ENCODE results near the gene BRCA1.

Gene BRCA1

GRCh38 chr17:43151880-43152456 is 26.8 kb upstream of the BRCA1 start:
- ATAC-seq (ENCODE audit: low read depth) = no peak
- peaks cover 5% of the 10 kb centered on the region for H3K36me3 ChIP-seq (ENCODE audit: low read depth)
- H3K9me3 ChIP-seq (ENCODE audit: severe bottlenecking) = no peaks in the 10 kb centered on the region

GRCh38 chr17:43146649-43147048 is 21.5 kb upstream of the BRCA1 start:
- Histone ChIP-seq H3K4me1 (ENCODE audit: insufficient read depth, poor library complexity, severe bottlenecking) (no peaks in the 10 kb centered on the region), H3K4me3 (ENCODE audit: severe bottlenecking) (no peak overlapping the region), H3K9me3 (ENCODE audit: severe bottlenecking) (no peaks in the 10 kb centered on the region), H3K27ac (ENCODE audit: poor library complexity, severe bottlenecking) (no peak overlapping the region), H3K27me3 (ENCODE audit: insufficient read depth, poor library complexity, severe bottlenecking) (no peaks in the 10 kb centered on the region), H3K36me3 (ENCODE audit: low read depth) (0 out of 2 replicates have a peak, but pooled peaks cover 11% of the 10 kb centered on the region)
- TF ChIP-seq CTCF (IDR thresholded peaks at IDR 0.05; ENCODE audit: poor library complexity, severe bottlenecking) = no peak
- no peak for DNase-seq (ENCODE audit: low spot score)
- ATAC-seq (ENCODE audit: low read depth) = no peak

More at GRCh38 chr17:43151880-43152456, 26.8 kb upstream of the BRCA1 start:
- Histone ChIP-seq H3K4me1 (ENCODE audit: insufficient read depth, poor library complexity, severe bottlenecking) (no peaks in the 10 kb centered on the region), H3K27me3 (ENCODE audit: insufficient read depth, poor library complexity, severe bottlenecking) (no peaks in the 10 kb centered on the region), H3K27ac (ENCODE audit: poor library complexity, severe bottlenecking) (no peak overlapping the region), H3K4me3 (ENCODE audit: severe bottlenecking) (no peak overlapping the region)
- TF ChIP-seq CTCF (IDR thresholded peaks at IDR 0.05; ENCODE audit: poor library complexity, severe bottlenecking) = no peak
- no peak for DNase-seq (ENCODE audit: low spot score)

GRCh38 chr17:43143201-43143600 is 18.0 kb upstream of the BRCA1 start:
- Histone ChIP-seq H3K9me3 (ENCODE audit: severe bottlenecking) (no peaks in the 10 kb centered on the region), H3K27ac (ENCODE audit: poor library complexity, severe bottlenecking) (no peak overlapping the region), H3K36me3 (ENCODE audit: low read depth) (0 out of 2 replicates have a peak, but pooled peaks cover 11% of the 10 kb centered on the region), H3K27me3 (ENCODE audit: insufficient read depth, poor library complexity, severe bottlenecking) (no peaks in the 10 kb centered on the region), H3K4me1 (ENCODE audit: insufficient read depth, poor library complexity, severe bottlenecking) (no peaks in the 10 kb centered on the region), H3K4me3 (ENCODE audit: severe bottlenecking) (no peak overlapping the region)
- DNase-seq (ENCODE audit: low spot score) = no peak
- ATAC-seq (ENCODE audit: low read depth) = no peak
- no peak for TF ChIP-seq CTCF (IDR thresholded peaks at IDR 0.05; ENCODE audit: poor library complexity, severe bottlenecking)

DNA sequence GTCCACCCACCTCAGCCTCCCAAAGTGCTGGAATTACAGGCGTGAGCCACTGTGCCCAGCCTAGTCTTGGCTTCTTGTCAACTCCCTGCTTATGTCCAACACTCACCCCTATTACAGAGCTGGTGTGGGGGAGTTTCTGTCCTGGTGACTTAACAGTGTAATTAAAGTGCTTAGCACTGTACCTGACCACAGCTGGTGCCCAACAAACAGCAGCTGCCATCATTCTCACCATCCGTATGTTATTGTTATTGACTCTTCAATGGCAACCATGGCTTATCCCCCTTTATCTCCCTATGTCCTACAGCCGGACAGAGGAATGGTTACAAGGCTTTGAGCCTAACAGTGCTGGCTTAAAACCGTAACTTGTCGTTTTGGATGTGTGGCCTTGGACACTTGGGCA is 17.0 kb upstream of the BRCA1 start:
- no peak for TF ChIP-seq CTCF (IDR thresholded peaks at IDR 0.05; ENCODE audit: poor library complexity, severe bottlenecking)
- Histone ChIP-seq H3K36me3 (ENCODE audit: low read depth) (0 out of 2 replicates have a peak, but pooled peaks cover 11% of the 10 kb centered on the region), H3K27ac (ENCODE audit: poor library complexity, severe bottlenecking) (no peak overlapping the region), H3K4me3 (ENCODE audit: severe bottlenecking) (no peak overlapping the region), H3K27me3 (ENCODE audit: insufficient read depth, poor library complexity, severe bottlenecking) (no peaks in the 10 kb centered on the region), H3K9me3 (ENCODE audit: severe bottlenecking) (no peaks in the 10 kb centered on the region), H3K4me1 (ENCODE audit: insufficient read depth, poor library complexity, severe bottlenecking) (no peaks in the 10 kb centered on the region)
- no peak for DNase-seq (ENCODE audit: low spot score)
- ATAC-seq (ENCODE audit: low read depth) = no peak
